Gastrocnemius medialis (tissue), 4 donors: ENCODE results near the gene UGT1A9. TPM values are rescaled to one million over a fixed set of nuclear protein-coding genes. Genes with fewer than 3 reads are reported as not detected.

Experiments
- ATAC-seq, 2 donors: fragments of 150-250 bp; one replicate each; pipeline ENCODE4 v1.9.1; 2016
- DNase-seq, 2 donors: peaks; one replicate each; pipeline ENCODE4 v3.0.0-alpha.2; 2019
- H3K27ac ChIP-seq, 4 donors: fragments of 200-600 bp; sonication (generic); 1 replicate in 1 of 4; 2 replicates in 3 of 4; pipeline ENCODE4 v1.5.1; 2016 to 2018; ENCODE audit warnings: mild to moderate bottlenecking in 2 of 4, moderate library complexity in 1 of 4
- H3K27me3 ChIP-seq, 3 donors: fragments of 200-600 bp; sonication (generic) in 2 of 3; 1 replicate in 1 of 3; 2 replicates in 2 of 3; pipeline versions ENCODE4 v1.5.1 to v1.6.0; 2016 to 2019; ENCODE audit warnings: mild to moderate bottlenecking in 1 of 3, moderate library complexity in 1 of 3
- H3K36me3 ChIP-seq, 2 donors: fragments of 200-600 bp; sonication (generic) in 1 of 2; one replicate each; pipeline ENCODE4 v1.5.1; 2017 to 2018
- H3K4me1 ChIP-seq, 2 donors: fragments of 200-600 bp; sonication (generic) in 1 of 2; one replicate each; pipeline ENCODE4 v1.5.1; 2016 to 2017; ENCODE audit warnings: mild to moderate bottlenecking in 2 of 2
- H3K4me3 ChIP-seq, 4 donors: fragments of 200-600 bp; sonication (generic) in 3 of 4; 1 replicate in 1 of 4; 2 replicates in 3 of 4; pipeline ENCODE4 v1.5.1; 2016 to 2019; ENCODE audit warnings: mild to moderate bottlenecking in 2 of 4
- H3K9me3 ChIP-seq, 3 donors: fragments of 200-600 bp; sonication (generic) in 2 of 3; 1 replicate in 1 of 3; 2 replicates in 2 of 3; pipeline ENCODE4 v1.5.1; 2016 to 2019
- CTCF ChIP-seq, 5 experiments: fragments of 450-650 bp in 3 of 5; fragments of 200-600 bp in 2 of 5; sonication (generic) in 2 of 5; IDR thresholded peaks in 4 of 5; conservative IDR thresholded peaks in 1 of 5; 1 replicate in 4 of 5; 2 replicates in 1 of 5; pipeline ENCODE4 v1.5.1; 2016 to 2019; ENCODE audit warnings: antibody characterized with exemption in 5 of 5, mild to moderate bottlenecking in 3 of 5, moderate library complexity in 3 of 5
- POLR2A ChIP-seq, 2 donors: fragments of 450-650 bp; IDR thresholded peaks; one replicate each; pipeline ENCODE4 v1.6.1; 2017; ENCODE audit warnings: antibody characterized with exemption in 2 of 2, mild to moderate bottlenecking in 2 of 2, moderate library complexity in 2 of 2
- in situ Hi-C, 4 donors: fragments of 200-750 bp; cut with MboI; loops; one replicate each; pipeline versions ENCODE4 v1.15.0 to v1.8.0; 2017; ENCODE audit warnings: low sequenced_read_pairs in 4 of 4
- intact Hi-C: fragments of 100-400 bp; cut with DNase I; formaldehyde crosslinking; loops from one replicate; pipeline ENCODE4 v1.15.1; 2023; ENCODE audit warnings: low total_unique reads
- total RNA-seq, 4 donors: library from RNA; depleted of rRNA; stranded (reverse); fragments of >200 nt; gene quantifications; one replicate each; pipeline versions ENCODE4 v1.1.0 to v1.2.3, GENCODE V29; 2016

UGT1A9 gene
- total RNA-seq, 4 donors from 2014 or later = 0.13 to 0.38 TPM; not detected in 2

GRCh38 chr2:233676046-233676445, 4.3 kb downstream of the UGT1A9 start:
- ATAC-seq = no peak
- H3K4me3 ChIP-seq = no peak overlapping the region
- TF ChIP-seq CTCF (IDR thresholded peaks at IDR 0.05 in 4 of 5, conservative IDR thresholded peaks at IDR 0.05 in 1 of 5) (no peak), POLR2A (IDR thresholded peaks at IDR 0.05) (no peak)
- DNase-seq = no peak
- in situ Hi-C loops = no loop called here
- no peak overlapping the region for H3K27ac ChIP-seq
- no peaks in the 10 kb centered on the region for H3K36me3 ChIP-seq
- no peaks in the 10 kb centered on the region for H3K4me1 ChIP-seq
- no peaks in the 10 kb centered on the region for H3K9me3 ChIP-seq
- intact Hi-C loops = no loop called here
- no peaks in the 10 kb centered on the region for H3K27me3 ChIP-seq

- intact Hi-C loops = no loop called here
- in situ Hi-C loops = no loop called here
- TF ChIP-seq CTCF (IDR thresholded peaks at IDR 0.05 in 4 of 5, conservative IDR thresholded peaks at IDR 0.05 in 1 of 5) (no peak), POLR2A (IDR thresholded peaks at IDR 0.05) (no peak)
- H3K9me3 ChIP-seq = no peaks in the 10 kb centered on the region
- H3K27ac ChIP-seq = no peak overlapping the region
- DNase-seq = no peak
- ATAC-seq = no peak
- H3K4me1 ChIP-seq = no peaks in the 10 kb centered on the region
- no peaks in the 10 kb centered on the region for H3K36me3 ChIP-seq
- H3K4me3 ChIP-seq = no peak overlapping the region
- no peaks in the 10 kb centered on the region for H3K27me3 ChIP-seq
Measured at GRCh38 chr2:233679196-233679595, 7.5 kb downstream of the UGT1A9 start.

- Histone ChIP-seq H3K27ac (no peak overlapping the region), H3K27me3 (no peaks in the 10 kb centered on the region), H3K4me1 (no peaks in the 10 kb centered on the region), H3K4me3 (no peak overlapping the region), H3K9me3 (no peaks in the 10 kb centered on the region), H3K36me3 (no peaks in the 10 kb centered on the region)
- in situ Hi-C loops = no loop called here
- no peak for TF ChIP-seq CTCF (IDR thresholded peaks at IDR 0.05 in 4 of 5, conservative IDR thresholded peaks at IDR 0.05 in 1 of 5)
- TF ChIP-seq POLR2A (IDR thresholded peaks at IDR 0.05) = no peak
- DNase-seq = no peak
- intact Hi-C loops = no loop called here
- no peak for ATAC-seq
Measured at GRCh38 chr2:233680361-233681045, 8.8 kb downstream of the UGT1A9 start.

GRCh38 chr2:233681521-233682099, 9.9 kb downstream of the UGT1A9 start, which contains the start of gene UGT1A7:
UGT1A7 (plus strand) TSS chr2:233681901; CDS start chr2:233681938, 37 bp downstream.
- Histone ChIP-seq H3K27ac (no peak within 1 kb of the TSS), H3K4me1 (no peaks in the 10 kb centered on the region), H3K9me3 (no peaks in the 10 kb centered on the region), H3K27me3 (no peaks in the 10 kb centered on the region), H3K36me3 (no peaks in the 10 kb centered on the region), H3K4me3 (no peak within 1 kb of the TSS)
- TF ChIP-seq POLR2A (IDR thresholded peaks at IDR 0.05) = no peak
- TF ChIP-seq CTCF (IDR thresholded peaks at IDR 0.05 in 4 of 5, conservative IDR thresholded peaks at IDR 0.05 in 1 of 5) = no peak
- in situ Hi-C loops (no loop called here), intact Hi-C loops (no loop called here)
- DNase-seq = no peak
- ATAC-seq = no peak
